Activated CD8-positive, alpha-beta memory T cell treated with anti-CD3 and anti-CD28 coated beads for 36 hours (primary cell): ENCODE measurements around the gene HOXA2. TPM values are rescaled to one million over a fixed set of nuclear protein-coding genes. Genes with fewer than 3 reads are reported as not detected.

ENCODE experiments used
- CTCF ChIA-PET: fragments of 350-600 bp; sonication (Branson Sonifier 250); formaldehyde crosslinking; loops from one replicate; lab custom pipeline; 2021; ENCODE audit warnings: antibody characterized with exemption; lab: Charles Lee
- POLR2A ChIA-PET: fragments of 350-600 bp; sonication (Branson Sonifier 250); formaldehyde crosslinking; loops from one replicate; lab custom pipeline; 2021; ENCODE audit warnings: antibody characterized with exemption; lab: Charles Lee
- total RNA-seq, 2 experiments: library from RNA; stranded (reverse); gene quantifications; one replicate each; pipeline ENCODE4 v1.2.3, GENCODE V29; 2021

Gene HOXA2
- total RNA-seq, result not detected

- CTCF ChIA-PET, result no interaction called here
Measured at GRCh38 chr7:27102581-27103442, at the start of gene HOXA2. Gene HOXA2 (minus strand): TSS chr7:27102683. CDS start chr7:27102500, 183 bp downstream.

DNA sequence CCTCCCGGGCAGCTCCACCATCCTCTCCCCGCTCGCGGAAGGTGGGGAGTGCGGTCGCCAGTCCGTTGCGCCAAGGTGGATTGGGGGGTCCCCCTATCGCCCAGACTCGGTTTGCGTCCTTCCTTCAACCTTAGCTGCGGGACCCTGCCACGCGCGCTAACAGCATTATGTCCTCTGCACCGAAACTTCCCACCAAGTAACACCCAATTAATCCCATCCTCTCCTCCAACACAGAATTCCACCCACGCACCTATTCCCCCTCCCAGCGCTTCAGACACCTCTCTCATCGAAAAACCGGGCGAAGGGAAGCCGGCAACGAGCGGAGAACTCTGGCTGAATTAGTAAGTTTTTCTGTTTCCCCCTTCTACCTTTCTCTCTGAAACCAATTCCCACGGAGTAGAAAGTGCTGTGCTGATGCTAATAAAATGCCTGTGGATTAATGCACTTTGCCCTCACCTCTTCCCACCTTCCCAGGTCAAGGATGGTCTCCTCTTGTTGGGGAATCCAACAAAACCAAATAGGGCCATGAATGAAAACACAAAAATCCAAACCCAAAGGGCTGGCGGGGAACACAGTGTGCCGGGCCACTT, 49.0 kb upstream of the HOXA2 start:
- POLR2A ChIA-PET, result no interaction called here

More at GRCh38 chr7:27102581-27103442, at the start of gene HOXA2:
- POLR2A ChIA-PET, result no interaction called here

GRCh38 chr7:27150568-27151340, 48.3 kb upstream of the HOXA2 start:
- CTCF ChIA-PET, result interaction anchor here (1.0 to 1.6 kb wide), 9 partner anchors 10 to 468 kb away, joined by 3 to 6 read pairs (median 4); partner anchors contain the start of genes HOXA11 and HOXA4
- POLR2A ChIA-PET, result no interaction called here

More for the DNA sequence above, 49.0 kb upstream of the HOXA2 start:
- CTCF ChIA-PET, result interaction anchor here (1.0 to 1.6 kb wide), 8 partner anchors 10 to 469 kb away, joined by 3 to 6 read pairs (median 4); partner anchors contain the start of gene HOXA4

DNA sequence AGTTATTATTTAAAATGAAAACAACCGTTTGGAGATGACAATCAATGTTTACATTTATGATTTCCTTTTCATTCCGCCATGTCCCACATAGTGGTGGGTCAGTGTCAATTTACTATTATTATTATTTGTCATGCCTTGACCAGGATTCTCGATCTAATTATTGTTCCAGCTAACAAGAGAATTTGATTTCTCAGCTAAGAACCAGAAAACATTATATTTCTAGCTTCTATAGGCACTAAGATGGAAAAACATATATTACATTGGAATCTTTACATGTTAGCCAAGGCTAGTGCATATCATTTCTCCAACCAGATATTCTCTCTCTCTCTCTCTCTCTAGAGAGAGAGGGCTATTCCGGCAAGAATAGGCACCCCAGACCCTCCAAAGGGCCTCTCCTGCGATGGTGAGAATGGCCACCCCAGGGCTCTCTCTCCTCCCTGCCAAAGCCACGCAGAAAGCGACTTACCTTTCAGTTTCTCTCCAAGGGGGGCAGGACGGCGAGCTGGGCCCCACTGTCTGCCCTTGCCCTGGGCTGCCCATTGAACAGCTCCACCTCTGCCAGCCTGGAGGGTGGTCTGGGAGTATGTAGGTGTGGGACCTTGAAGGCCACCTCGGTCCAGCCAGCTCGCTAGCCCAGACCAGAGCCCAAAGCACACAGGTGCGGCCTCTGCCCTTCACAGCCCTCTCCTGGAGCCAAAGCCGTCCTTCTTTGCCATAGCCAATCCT, 47.5 kb upstream of the HOXA2 start:
- ChIA-PET POLR2A (no interaction called here), CTCF (interaction anchor here (0.8 to 1.6 kb wide), 10 partner anchors 9 to 468 kb away, joined by 3 to 6 read pairs (median 4); partner anchors contain the start of genes HOXA11 and HOXA4)

DNA sequence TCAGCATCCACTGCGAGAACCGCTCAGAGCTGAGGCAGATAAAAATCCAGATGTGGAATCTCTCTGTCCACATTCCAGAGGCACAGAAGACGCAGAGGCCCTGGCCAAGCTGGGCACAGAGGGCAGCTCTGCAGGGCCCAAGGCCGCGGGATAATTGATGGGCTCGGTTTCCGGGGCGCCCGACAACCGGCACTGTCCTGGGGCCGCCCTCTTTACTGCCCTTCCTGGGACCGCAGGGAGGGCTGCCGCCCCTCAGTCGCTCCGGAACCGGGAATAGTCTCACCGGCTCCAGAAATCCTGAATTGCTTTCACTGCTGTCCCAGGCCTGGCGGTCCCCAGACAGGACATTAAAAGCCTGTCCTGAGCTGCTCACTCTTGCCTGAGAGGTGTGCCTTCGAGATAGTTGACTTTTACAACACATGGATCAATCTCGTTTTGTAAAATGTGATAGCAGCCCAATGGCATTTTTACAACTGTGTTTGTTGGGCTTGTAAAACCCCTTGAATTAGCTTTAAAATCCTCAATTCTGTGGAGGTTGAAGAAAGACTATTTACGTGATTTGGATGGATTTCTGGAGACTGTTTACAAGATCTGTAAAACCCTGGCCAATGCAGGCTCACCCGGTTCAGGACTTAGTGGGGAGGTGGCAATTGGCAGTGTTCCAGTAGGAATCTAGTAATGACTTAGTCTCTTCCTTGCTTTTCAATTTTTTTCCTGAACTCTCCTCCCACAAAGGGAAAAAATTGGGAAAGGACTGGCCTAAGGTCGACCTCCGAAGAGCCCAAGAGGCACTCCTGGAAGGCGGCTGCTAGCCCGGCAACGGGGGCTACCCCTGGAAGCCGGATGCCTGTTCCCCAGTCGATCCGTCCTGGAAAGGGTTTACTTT, 46.5 kb upstream of the HOXA2 start:
- ChIA-PET POLR2A (no interaction called here), CTCF (interaction anchor here (0.7 to 1.2 kb wide), 4 partner anchors 8 to 35 kb away, joined by 3 to 4 read pairs (median 4); partner anchors contain the start of gene HOXA11)

DNA sequence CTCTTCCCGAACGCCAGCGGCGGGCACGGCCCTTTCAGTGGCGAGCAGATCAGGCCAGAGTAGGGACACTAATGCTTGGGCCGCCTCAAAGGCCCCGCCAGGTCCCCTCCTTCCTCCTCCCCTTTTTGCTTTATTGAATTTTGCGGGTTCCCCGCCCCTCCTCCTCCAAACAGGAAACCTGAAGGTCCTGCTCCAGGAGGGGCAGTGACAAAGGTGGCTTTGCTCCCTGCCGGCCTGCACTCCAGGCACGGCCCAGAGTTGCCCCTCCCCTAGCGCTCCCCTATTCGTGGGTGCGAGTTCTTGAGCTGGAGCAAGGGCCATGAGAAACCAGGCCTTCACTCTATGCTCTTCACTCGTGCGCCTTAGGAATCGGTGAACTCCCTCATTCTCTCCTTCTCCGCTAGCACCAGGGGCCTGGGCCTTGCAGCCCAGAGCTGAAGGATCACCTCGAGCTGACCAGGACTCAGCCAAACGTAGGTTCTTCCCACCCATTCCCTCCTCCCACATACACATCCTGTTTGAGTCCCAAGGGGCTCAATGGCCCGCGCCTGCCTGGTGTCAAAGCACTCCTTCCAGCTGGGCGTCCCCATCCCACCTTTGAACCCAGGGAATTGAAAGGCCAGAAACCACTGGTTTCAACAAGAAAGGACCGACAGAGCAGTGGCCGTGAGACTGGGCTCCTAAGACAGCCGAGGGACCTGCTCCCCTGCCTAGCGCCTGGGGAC, 45.7 kb upstream of the HOXA2 start:
- CTCF ChIA-PET, result interaction anchor here (0.7 to 1.0 kb wide), 2 partner anchors 13 kb away, joined by 3 read pairs; no protein-coding TSS in a partner anchor

GRCh38 chr7:27147199-27148030, 44.9 kb upstream of the HOXA2 start, which contains the start of gene HOXA6:
Gene HOXA6 (minus strand): TSS chr7:27147774. CDS start chr7:27147749, 25 bp downstream.
- CTCF ChIA-PET, result interaction anchor here (1.0 to 1.4 kb wide), 2 partner anchors 9 to 14 kb away, joined by 3 to 4 read pairs; partner anchors contain the start of gene HOXA7
- POLR2A ChIA-PET, result no interaction called here

More for the DNA sequence above, 45.7 kb upstream of the HOXA2 start:
- POLR2A ChIA-PET, result no interaction called here

DNA sequence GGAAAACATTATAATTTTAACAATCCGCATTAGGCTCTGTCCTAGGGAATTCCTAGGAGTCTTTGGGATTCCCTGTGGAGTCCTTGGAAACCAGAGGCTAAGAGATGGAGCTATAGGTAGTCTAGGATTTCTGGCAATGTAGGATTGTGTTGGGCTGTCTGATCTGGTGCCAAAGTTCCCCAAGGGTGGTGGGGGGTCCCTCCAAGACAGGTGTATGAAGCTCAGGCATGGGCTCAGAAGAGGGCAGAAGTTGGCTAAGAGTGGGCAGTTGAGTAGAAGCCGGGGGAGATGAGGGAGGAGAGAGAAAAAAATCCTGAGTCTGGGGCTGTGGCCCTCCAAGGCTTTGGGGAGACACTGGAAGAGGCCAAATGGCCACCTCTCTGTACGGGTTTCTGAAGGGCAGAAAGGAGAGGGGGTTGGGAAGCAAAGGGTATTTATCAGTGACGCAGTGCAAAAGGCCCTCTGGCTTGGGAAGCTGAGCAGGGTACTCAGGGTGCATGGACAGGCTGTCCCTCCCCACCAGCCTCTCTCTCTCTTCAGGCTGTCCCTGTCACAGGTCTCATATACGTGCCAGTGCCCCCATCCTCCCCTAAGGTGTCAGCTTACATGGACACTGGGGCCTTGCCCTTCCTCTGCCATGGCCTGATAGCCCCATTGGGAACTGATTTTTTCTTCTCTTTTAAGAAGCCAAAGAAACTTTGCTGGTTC, 44.2 kb upstream of the HOXA2 start:
- CTCF ChIA-PET, result interaction anchor here (1.4 kb wide), 1 partner anchor 10 kb away, joined by 4 read pairs; the partner anchor contains the start of gene HOXA7
- POLR2A ChIA-PET, result no interaction called here

GRCh38 chr7:27145914-27146412, 43.5 kb upstream of the HOXA2 start:
- ChIA-PET CTCF (no interaction called here), POLR2A (no interaction called here)

DNA sequence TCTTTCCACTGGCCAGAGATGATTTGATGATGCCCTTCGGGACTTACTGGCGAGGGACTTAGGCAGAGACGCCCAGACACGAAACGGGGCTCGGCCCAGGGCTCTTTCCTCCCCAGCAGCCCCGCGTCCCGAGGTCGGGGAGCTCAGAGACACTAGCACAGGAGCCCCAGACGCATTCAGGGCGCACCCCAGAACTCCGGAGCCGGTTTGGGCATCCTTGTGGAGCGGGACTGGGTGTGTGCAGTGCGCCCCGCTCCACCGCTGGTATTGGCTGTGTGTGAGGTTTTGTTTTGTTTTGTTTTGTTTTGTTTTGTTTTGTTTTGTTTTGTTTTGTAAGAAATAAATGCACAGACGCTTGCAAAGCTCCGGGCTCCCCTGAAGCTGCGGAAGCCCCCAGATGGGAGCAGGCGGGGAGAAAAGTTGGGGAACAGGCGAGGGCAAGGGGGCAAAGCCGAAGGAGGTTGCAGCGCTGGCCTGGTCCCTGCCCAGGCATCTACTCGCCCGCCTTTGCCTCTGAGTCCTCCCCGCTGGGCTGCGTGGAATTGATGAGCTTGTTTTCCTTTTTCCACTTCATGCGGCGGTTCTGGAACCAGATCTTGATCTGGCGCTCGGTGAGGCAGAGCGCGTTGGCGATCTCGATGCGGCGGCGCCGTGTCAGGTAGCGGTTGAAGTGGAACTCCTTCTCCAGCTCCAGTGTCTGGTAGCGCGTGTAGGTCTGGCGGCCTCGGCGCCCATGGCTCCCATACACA, 42.9 kb upstream of the HOXA2 start:
- ChIA-PET CTCF (no interaction called here), POLR2A (no interaction called here)

GRCh38 chr7:27144781-27145164, 42.3 kb upstream of the HOXA2 start:
- ChIA-PET CTCF (no interaction called here), POLR2A (no interaction called here)

DNA sequence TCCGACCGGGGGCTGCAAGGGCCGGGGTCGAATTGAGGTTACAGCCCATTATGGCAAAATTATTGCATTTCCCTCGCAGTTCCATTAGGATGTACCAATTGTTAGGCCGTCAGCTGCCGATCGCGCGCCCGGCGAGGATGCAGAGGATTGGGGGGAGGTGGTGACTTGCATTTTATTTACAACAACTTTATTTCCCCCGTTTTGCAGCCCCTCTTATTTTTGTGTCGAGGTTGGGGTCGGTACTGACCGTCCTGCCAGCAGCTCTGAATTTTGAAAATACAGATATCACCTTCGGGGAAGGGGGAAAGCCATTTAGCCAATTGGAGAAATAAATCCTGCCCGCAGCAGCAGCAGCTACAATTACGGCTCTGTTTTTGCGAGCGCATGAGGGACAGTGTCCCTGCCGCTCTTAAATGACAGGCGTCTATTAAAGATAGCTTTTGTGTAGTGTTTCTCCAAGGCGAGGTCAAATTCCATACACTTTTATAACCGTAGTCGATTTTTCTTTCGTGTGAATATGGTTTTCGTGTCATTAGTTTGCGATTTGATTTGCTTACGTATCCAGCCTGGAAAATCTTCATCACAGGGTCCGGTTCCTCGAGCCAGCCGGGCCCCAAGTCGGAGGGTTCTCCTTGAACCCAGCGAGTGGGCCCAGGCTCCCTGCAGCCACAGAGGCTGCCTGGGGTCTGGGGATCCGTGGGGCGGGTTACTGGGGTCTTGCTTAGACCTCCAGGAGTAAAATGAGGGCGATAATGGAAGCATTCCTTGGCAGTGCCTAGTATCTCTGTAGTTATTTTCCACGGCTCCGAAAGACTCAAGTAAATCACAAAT, 41.7 kb upstream of the HOXA2 start:
- ChIA-PET CTCF (no interaction called here), POLR2A (no interaction called here)

DNA sequence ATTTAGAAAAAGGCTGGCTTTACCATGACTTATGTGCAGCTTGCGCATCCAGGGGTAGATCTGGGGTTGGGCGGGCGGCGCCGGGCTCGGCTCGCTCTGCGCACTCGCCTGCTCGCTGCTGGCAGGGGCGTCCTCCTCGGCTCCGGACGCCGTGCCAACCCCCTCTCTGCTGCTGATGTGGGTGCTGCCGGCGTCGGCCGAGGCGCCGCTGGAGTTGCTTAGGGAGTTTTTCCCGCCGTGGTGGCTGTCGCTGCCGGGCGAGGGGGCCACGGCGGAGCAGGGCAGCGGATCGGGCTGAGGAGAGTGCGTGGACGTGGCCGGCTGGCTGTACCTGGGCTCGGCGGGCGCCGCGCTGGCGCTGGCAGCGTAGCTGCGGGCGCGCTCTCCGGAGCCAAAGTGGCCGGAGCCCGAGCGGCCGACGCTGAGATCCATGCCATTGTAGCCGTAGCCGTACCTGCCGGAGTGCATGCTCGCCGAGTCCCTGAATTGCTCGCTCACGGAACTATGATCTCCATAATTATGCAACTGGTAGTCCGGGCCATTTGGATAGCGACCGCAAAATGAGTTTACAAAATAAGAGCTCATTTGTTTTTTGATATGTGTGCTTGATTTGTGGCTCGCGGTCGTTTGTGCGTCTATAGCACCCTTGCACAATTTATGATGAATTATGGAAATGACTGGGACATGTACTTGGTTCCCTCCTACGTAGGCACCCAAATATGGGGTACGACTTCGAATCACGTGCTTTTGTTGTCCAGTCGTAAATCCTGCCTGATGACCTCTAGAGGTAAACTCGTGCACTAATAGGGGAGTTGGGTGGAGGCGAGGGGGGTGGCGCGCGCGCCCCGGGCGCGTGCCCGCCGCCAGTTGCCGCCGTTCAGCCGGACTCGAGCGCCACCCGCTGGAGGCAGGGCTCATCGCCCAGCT, 40.8 kb upstream of the HOXA2 start, which contains the start of gene HOXA5:
HOXA5 (minus strand) TSS at position 659 of the 927 bp plus-strand sequence; CDS start at position 585, 74 bp downstream.
- CTCF ChIA-PET, result no interaction called here
- POLR2A ChIA-PET, result no interaction called here
